ENCODE results near the gene MTHFD1. TPM values are rescaled to one million over a fixed set of nuclear protein-coding genes. Genes with fewer than 3 reads are reported as not detected.

Gene MTHFD1
- total RNA-seq, 2 donors from 2014 or later = 26.1 to 34.7 TPM

DNA sequence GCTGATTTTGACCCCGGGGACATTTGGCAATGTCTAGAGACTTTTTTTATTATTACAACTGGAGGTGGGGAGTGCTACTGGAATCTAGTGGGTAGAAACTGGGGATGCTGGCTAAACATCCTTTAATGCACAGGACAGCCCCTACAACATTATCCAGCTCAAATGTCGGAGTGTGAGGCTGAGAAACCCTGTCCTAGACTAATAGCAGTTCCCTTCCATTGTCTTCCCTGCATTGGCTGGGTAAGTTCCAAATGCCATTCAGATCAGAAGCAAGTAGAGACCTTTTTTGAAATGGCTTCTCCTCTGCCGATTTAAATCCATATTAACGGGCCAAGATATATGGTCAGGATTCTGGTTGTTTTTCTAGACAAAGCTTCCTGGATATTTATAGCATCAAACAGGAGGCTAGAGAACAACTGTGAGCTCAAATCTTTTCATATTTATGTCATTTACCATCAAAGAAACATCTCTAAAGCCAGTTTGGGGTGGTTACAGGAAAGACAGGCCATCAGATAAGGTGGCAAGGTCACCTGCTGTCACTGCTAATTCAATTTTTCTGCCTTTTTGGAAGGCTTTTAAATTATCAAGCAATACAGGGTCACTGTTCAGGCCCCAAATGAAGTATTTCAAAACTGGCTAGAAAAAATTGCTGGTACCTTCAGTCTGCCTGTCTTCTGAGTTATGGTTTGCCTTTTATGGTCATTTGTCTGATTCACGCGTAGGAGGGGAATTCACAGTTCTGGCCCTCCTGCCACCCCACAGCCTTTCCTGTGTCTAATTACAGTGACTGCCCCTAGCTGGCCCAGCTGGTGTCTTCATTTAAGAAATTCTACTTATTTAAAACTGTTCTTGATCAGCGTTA lies 57.1 kb downstream of the MTHFD1 start:
- H3K36me3 ChIP-seq = no peaks in the 10 kb centered on the region
- H3K4me3 ChIP-seq = no peak overlapping the region
- 63% methylated on average over 7 of the region's 7 CpGs for WGBS
- no peak for TF ChIP-seq POLR2AphosphoS5 (IDR thresholded peaks at IDR 0.05)
- TF ChIP-seq POLR2A (IDR thresholded peaks at IDR 0.05) = no peak
- TF ChIP-seq, protein P1, sequence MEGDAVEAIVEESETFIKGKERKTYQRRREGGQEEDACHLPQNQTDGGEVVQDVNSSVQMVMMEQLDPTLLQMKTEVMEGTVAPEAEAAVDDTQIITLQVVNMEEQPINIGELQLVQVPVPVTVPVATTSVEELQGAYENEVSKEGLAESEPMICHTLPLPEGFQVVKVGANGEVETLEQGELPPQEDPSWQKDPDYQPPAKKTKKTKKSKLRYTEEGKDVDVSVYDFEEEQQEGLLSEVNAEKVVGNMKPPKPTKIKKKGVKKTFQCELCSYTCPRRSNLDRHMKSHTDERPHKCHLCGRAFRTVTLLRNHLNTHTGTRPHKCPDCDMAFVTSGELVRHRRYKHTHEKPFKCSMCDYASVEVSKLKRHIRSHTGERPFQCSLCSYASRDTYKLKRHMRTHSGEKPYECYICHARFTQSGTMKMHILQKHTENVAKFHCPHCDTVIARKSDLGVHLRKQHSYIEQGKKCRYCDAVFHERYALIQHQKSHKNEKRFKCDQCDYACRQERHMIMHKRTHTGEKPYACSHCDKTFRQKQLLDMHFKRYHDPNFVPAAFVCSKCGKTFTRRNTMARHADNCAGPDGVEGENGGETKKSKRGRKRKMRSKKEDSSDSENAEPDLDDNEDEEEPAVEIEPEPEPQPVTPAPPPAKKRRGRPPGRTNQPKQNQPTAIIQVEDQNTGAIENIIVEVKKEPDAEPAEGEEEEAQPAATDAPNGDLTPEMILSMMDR (IDR thresholded peaks at IDR 0.05) = no peak
- H3K27ac ChIP-seq = no peak overlapping the region
- H3K9me3 ChIP-seq = no peaks in the 10 kb centered on the region
- no peak for DNase-seq (ENCODE audit: low spot score)
- intact Hi-C loops (cut with DNase I) = no loop called here
- H3K4me1 ChIP-seq (replicated peaks) = no peaks in the 10 kb centered on the region
- H3K27me3 ChIP-seq (replicated peaks; ENCODE audit: insufficient read depth) = no peaks in the 10 kb centered on the region

DNA sequence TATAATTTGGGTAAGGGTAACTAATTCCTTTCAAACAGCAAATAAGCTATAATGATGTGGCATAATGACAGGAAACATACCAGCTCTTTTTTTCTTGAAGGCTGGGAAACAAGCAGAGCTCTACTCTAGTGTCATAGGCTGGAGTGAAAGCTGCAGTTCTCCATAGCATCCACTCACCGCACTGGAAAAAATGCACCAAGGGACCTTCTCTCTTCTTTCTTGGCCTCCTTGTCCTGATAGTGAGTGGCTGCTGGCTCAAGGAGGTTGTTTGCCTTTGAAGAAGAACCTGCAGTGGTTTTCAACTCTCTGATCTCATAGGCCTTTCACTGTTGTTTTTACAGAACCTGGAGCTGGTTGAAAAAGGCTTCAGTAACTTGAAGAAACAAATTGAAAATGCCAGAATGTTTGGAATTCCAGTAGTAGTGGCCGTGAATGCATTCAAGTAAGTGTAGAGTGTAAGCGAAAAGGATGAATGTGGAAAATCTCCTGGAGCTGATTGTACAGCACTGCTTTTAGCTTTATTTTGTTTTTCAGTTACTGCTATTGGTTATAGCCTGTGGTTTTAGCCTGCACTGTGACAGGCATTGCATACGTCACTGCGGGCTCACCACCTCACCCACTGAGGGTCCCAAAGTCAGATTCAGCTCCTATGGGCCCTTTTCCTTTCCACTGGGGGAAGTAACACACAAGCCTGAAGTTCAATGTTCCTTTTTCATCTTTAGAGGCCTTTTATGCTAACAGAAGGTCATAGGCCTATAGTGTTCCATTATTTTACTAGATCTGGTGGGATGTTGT lies 59.9 kb downstream of the MTHFD1 start:
- intact Hi-C loops (cut with DNase I) = no loop called here
- no peaks in the 10 kb centered on the region for H3K4me1 ChIP-seq (replicated peaks)
- H3K9me3 ChIP-seq = no peaks in the 10 kb centered on the region
- no peak overlapping the region for H3K27ac ChIP-seq
- H3K4me3 ChIP-seq = no peak overlapping the region
- TF ChIP-seq POLR2A (IDR thresholded peaks at IDR 0.05) (no peak), POLR2AphosphoS5 (IDR thresholded peaks at IDR 0.05) (no peak)
- TF ChIP-seq, protein P1 (IDR thresholded peaks at IDR 0.05) = no peak
- H3K27me3 ChIP-seq (replicated peaks; ENCODE audit: insufficient read depth) = no peaks in the 10 kb centered on the region
- DNase-seq (ENCODE audit: low spot score) = no peak
- H3K36me3 ChIP-seq = no peaks in the 10 kb centered on the region
- 90% methylated on average over 5 of the region's 5 CpGs for WGBS

DNA sequence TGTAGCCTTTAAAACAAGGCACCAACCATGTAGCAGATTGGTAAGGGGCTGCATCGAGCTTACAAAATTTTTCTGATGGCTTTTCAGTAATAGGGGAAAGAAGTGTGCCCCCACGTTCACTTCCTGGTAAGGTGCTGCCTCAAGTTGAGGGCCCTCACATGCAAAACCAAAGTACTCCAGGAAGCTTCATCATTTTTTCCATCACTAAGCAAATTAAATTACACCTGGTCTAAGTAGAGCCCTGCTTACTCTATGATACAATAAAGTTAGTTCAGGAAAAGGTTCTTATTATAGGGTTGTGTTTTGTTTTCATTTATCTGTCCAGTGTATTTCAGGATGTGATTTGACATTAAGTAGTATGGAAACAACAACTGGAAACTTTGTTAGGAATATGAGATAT lies 62.1 kb downstream of the MTHFD1 start:
- TF ChIP-seq, protein P1 (IDR thresholded peaks at IDR 0.05) = no peak
- TF ChIP-seq POLR2AphosphoS5 (IDR thresholded peaks at IDR 0.05) (no peak), POLR2A (IDR thresholded peaks at IDR 0.05) (no peak)
- Histone ChIP-seq H3K4me1 (replicated peaks) (no peaks in the 10 kb centered on the region), H3K36me3 (no peaks in the 10 kb centered on the region), H3K27ac (no peak overlapping the region), H3K27me3 (replicated peaks; ENCODE audit: insufficient read depth) (no peaks in the 10 kb centered on the region), H3K4me3 (no peak overlapping the region), H3K9me3 (no peaks in the 10 kb centered on the region)
- intact Hi-C loops (cut with DNase I) = no loop called here
- 97% methylated on average over 2 of the region's 2 CpGs for whole genome bisulfite sequencing
- no peak for DNase-seq (ENCODE audit: low spot score)

DNA sequence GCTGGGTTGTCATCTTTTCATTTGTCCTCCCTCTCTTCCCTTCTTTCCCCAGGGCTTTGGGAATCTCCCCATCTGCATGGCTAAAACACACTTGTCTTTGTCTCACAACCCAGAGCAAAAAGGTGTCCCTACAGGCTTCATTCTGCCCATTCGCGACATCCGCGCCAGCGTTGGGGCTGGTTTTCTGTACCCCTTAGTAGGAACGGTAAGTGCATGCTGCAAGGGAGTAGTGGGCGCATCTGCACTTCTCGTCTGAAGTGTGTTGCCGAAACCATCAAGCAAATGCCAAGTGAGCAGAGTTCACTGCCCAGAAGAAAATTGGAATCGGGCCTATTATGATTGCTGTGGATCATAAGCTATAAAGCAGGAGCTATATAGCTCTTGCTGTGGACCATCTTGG lies 66.5 kb downstream of the MTHFD1 start:
- Histone ChIP-seq H3K4me3 (no peak overlapping the region), H3K27ac (no peak overlapping the region), H3K36me3 (no peaks in the 10 kb centered on the region), H3K4me1 (replicated peaks) (no peaks in the 10 kb centered on the region), H3K9me3 (no peaks in the 10 kb centered on the region), H3K27me3 (replicated peaks; ENCODE audit: insufficient read depth) (no peaks in the 10 kb centered on the region)
- DNase-seq (ENCODE audit: low spot score) = no peak
- TF ChIP-seq, protein P1 (IDR thresholded peaks at IDR 0.05) = no peak
- TF ChIP-seq POLR2A (IDR thresholded peaks at IDR 0.05) = no peak
- no peak for TF ChIP-seq POLR2AphosphoS5 (IDR thresholded peaks at IDR 0.05)
- whole genome bisulfite sequencing = 95% methylated on average over 10 of the region's 10 CpGs
- intact Hi-C loops (cut with DNase I) = no loop called here
